ENCODE results near the gene CCDC24. TPM values are rescaled to one million over a fixed set of nuclear protein-coding genes. Genes with fewer than 3 reads are reported as not detected.

Gene CCDC24
- total RNA-seq, 4 donors from 2014 or later = 1.6 to 7.8 (median 3.7) TPM

GRCh38 chr1:44024903-44025525 is 33.6 kb downstream of the CCDC24 start:
- 76% methylated on average over 13 of the region's 13 CpGs for WGBS
- TF ChIP-seq POLR2AphosphoS5 (IDR thresholded peaks at IDR 0.05) (no peak), EP300 (IDR thresholded peaks at IDR 0.05) (no peak), POLR2A (IDR thresholded peaks at IDR 0.05) (no peak), CTCF (IDR thresholded peaks at IDR 0.05) (no peak)
- DNase-seq (ENCODE audit: low spot score in 2 of 2) = peak in 1 of 2 donors; percentile 28
- H3K9me3 ChIP-seq = no peaks in the 10 kb centered on the region
- H3K27ac ChIP-seq = no peak overlapping the region
- peaks cover 40% of the 10 kb centered on the region for H3K4me1 ChIP-seq
- H3K36me3 ChIP-seq = no peaks in the 10 kb centered on the region
- no peaks in the 10 kb centered on the region for H3K27me3 ChIP-seq
- H3K4me3 ChIP-seq = no peak overlapping the region

- WGBS = 63% methylated on average over 3 of the region's 3 CpGs
- no peak overlapping the region for H3K27ac ChIP-seq
- no peak for TF ChIP-seq CTCF (IDR thresholded peaks at IDR 0.05)
- no peak for TF ChIP-seq POLR2A (IDR thresholded peaks at IDR 0.05)
- TF ChIP-seq EP300 (IDR thresholded peaks at IDR 0.05) = no peak
- no peak for TF ChIP-seq POLR2AphosphoS5 (IDR thresholded peaks at IDR 0.05)
- no peaks in the 10 kb centered on the region for H3K36me3 ChIP-seq
- no peaks in the 10 kb centered on the region for H3K9me3 ChIP-seq
- DNase-seq (ENCODE audit: low spot score in 2 of 2) = peak in 1 of 2 donors; percentile 21
- H3K27me3 ChIP-seq = no peaks in the 10 kb centered on the region
- H3K4me3 ChIP-seq = no peak overlapping the region
- peaks cover 40% of the 10 kb centered on the region for H3K4me1 ChIP-seq
These were observed 34.4 kb downstream of the CCDC24 start for GRCh38 chr1:44025816-44026215.

- 87% methylated on average over 3 of the region's 3 CpGs for WGBS
These were observed 35.9 kb downstream of the CCDC24 start for GRCh38 chr1:44027320-44027719.

GRCh38 chr1:44029260-44029910 is 38.0 kb downstream of the CCDC24 start:
- TF ChIP-seq POLR2A (IDR thresholded peaks at IDR 0.05) (no peak), CTCF (IDR thresholded peaks at IDR 0.05) (no peak), EP300 (IDR thresholded peaks at IDR 0.05) (no peak), POLR2AphosphoS5 (IDR thresholded peaks at IDR 0.05) (no peak)
- no peaks in the 10 kb centered on the region for H3K9me3 ChIP-seq

More at GRCh38 chr1:44027320-44027719, 35.9 kb downstream of the CCDC24 start:
- H3K27ac ChIP-seq = no peak overlapping the region
- no peak overlapping the region for H3K4me3 ChIP-seq
- H3K9me3 ChIP-seq = no peaks in the 10 kb centered on the region
- no peak for TF ChIP-seq POLR2AphosphoS5 (IDR thresholded peaks at IDR 0.05)
- TF ChIP-seq POLR2A (IDR thresholded peaks at IDR 0.05) = no peak
- no peak for TF ChIP-seq EP300 (IDR thresholded peaks at IDR 0.05)
- TF ChIP-seq CTCF (IDR thresholded peaks at IDR 0.05) = no peak
- DNase-seq (ENCODE audit: low spot score in 2 of 2) = peak in 1 of 2 donors; percentile 18
- peaks cover 45% of the 10 kb centered on the region for H3K4me1 ChIP-seq
- no peaks in the 10 kb centered on the region for H3K36me3 ChIP-seq
- no peaks in the 10 kb centered on the region for H3K27me3 ChIP-seq

GRCh38 chr1:44029911-44030604 is 38.7 kb downstream of the CCDC24 start:
- peak; percentile 91 to 96 for DNase-seq (ENCODE audit: low spot score in 2 of 2)
- H3K27ac ChIP-seq = peak overlapping the region; percentile 89
- TF ChIP-seq POLR2A (IDR thresholded peaks at IDR 0.05) = no peak

More at GRCh38 chr1:44029260-44029910, 38.0 kb downstream of the CCDC24 start:
- Histone ChIP-seq H3K4me3 (peak overlapping the region; percentile 81), H3K36me3 (no peaks in the 10 kb centered on the region), H3K4me1 (peaks cover 57% of the 10 kb centered on the region), H3K27me3 (no peaks in the 10 kb centered on the region), H3K27ac (peak overlapping the region; percentile 89)
- WGBS = 27% methylated on average over 17 of the region's 17 CpGs
- no peak for DNase-seq (ENCODE audit: low spot score in 2 of 2)

More at GRCh38 chr1:44029911-44030604, 38.7 kb downstream of the CCDC24 start:
- Histone ChIP-seq H3K4me3 (peak overlapping the region; percentile 81), H3K27me3 (no peaks in the 10 kb centered on the region), H3K36me3 (no peaks in the 10 kb centered on the region), H3K4me1 (peaks cover 55% of the 10 kb centered on the region), H3K9me3 (no peaks in the 10 kb centered on the region)
- under 1% methylated on average over 23 of the region's 75 CpGs for WGBS

All from suprapubic skin (tissue), 4 donors.